GM23338 (cell line): ENCODE data around the gene MAP7D1. TPM values are rescaled to one million over a fixed set of nuclear protein-coding genes. Genes with fewer than 3 reads are reported as not detected.

Experiments used
- ATAC-seq: fragments of 200-7000 bp; cut with Tn5 transposase; 3 replicates; pipeline ENCODE4 v1.9.1; 2020
- DNase-seq: peaks from one replicate; pipeline ENCODE4 v3.0.0-alpha.2; 2015; ENCODE audit warnings: low spot score
- H2AFZ ChIP-seq: fragments of 200-600 bp; sonication (generic); 2 replicates; pipeline ENCODE4 v1.8.0; 2016; ENCODE audit warnings: antibody characterized with exemption, mild to moderate bottlenecking, moderate library complexity
- H3F3A ChIP-seq: fragments of 200-600 bp; sonication (generic); replicated peaks from 2 replicates; pipeline ENCODE4 v1.8.0; 2017; ENCODE audit warnings: antibody characterized with exemption, mixed run types, low read depth
- H3K27ac ChIP-seq: fragments of 200-600 bp; sonication (generic); 2 replicates; pipeline ENCODE4 v1.6.1; 2016; ENCODE audit warnings: low read depth
- H3K27me3 ChIP-seq: fragments of 200-600 bp; sonication (generic); 2 replicates; pipeline ENCODE4 v1.8.0; 2016; ENCODE audit warnings: mild to moderate bottlenecking, mixed run types, moderate library complexity; ENCODE audit not compliant: insufficient read depth
- H3K36me3 ChIP-seq: fragments of 200-600 bp; sonication (generic); 2 replicates; pipeline ENCODE4 v1.8.0; 2016; ENCODE audit warnings: mild to moderate bottlenecking; ENCODE audit not compliant: insufficient read depth
- H3K4me1 ChIP-seq: fragments of 200-600 bp; sonication (generic); 2 replicates; pipeline ENCODE4 v1.8.0; 2016; ENCODE audit warnings: mild to moderate bottlenecking, moderate library complexity; ENCODE audit not compliant: insufficient read depth
- H3K4me2 ChIP-seq: fragments of 200-600 bp; sonication (generic); 2 replicates; pipeline ENCODE4 v1.7.1; 2017; ENCODE audit warnings: mixed run types
- H3K4me3 ChIP-seq: fragments of 200-600 bp; sonication (generic); 2 replicates; pipeline ENCODE4 v1.6.1; 2016; ENCODE audit warnings: mixed run types
- H3K79me2 ChIP-seq: fragments of 200-600 bp; sonication (generic); replicated peaks from 2 replicates; pipeline ENCODE4 v1.8.0; 2017; ENCODE audit warnings: mild to moderate bottlenecking; ENCODE audit not compliant: insufficient read depth
- H3K9me2 ChIP-seq: fragments of 200-600 bp; sonication (generic); 2 replicates; pipeline ENCODE4 v1.8.0; 2017; ENCODE audit not compliant: insufficient read depth
- H4K20me1 ChIP-seq: fragments of 200-600 bp; sonication (generic); replicated peaks from 2 replicates; pipeline ENCODE4 v1.8.0; 2017; ENCODE audit warnings: mild to moderate bottlenecking; ENCODE audit not compliant: insufficient read depth
- H3K27ac Mint-ChIP-seq: 2 replicates; pipeline ENCODE4 v1.8.0; 2020; ENCODE audit warnings: inconsistent platforms, mild to moderate bottlenecking, moderate library complexity, mixed read lengths
- H3K27me3 Mint-ChIP-seq: 3 replicates; pipeline ENCODE4 v1.8.0; 2022; ENCODE audit warnings: low read depth, mild to moderate bottlenecking, moderate library complexity, mixed read lengths, inconsistent platforms; ENCODE audit not compliant: insufficient read depth, poor library complexity
- H3K36me3 Mint-ChIP-seq: 3 replicates; pipeline ENCODE4 v1.8.0; 2021; ENCODE audit warnings: low read depth, mild to moderate bottlenecking, inconsistent platforms, moderate library complexity, mixed read lengths
- H3K4me1 Mint-ChIP-seq: 3 replicates; pipeline ENCODE4 v1.8.0; 2020; ENCODE audit warnings: mild to moderate bottlenecking, inconsistent platforms, mixed read lengths
- H3K4me3 Mint-ChIP-seq: 3 replicates; pipeline ENCODE4 v1.8.0; 2021; ENCODE audit warnings: moderate library complexity, mild to moderate bottlenecking, inconsistent platforms, mixed read lengths
- H3K9me3 Mint-ChIP-seq: 3 replicates; pipeline ENCODE4 v1.8.0; 2020; ENCODE audit warnings: moderate library complexity, mild to moderate bottlenecking, inconsistent platforms, mixed read lengths
- CREB1 ChIP-seq: fragments of 250-450 bp; sonication (Bioruptor Pico); IDR thresholded peaks from 2 replicates; pipeline ENCODE4 v1.5.0; 2020; ENCODE audit warnings: low read depth, mild to moderate bottlenecking, moderate library complexity
- CTCF ChIP-seq, 2 experiments: fragments of 200-600 bp in 1 of 2; sonication (generic) in 1 of 2; conservative IDR thresholded peaks; 2 replicates each; pipeline versions ENCODE4 v1.5.1 to v1.6.1; 2016 to 2017; ENCODE audit warnings: antibody characterized with exemption in 2 of 2, low read depth in 2 of 2, mild to moderate bottlenecking in 2 of 2, moderate library complexity in 1 of 2
- ETS1 ChIP-seq: IDR thresholded peaks from 2 replicates; pipeline ENCODE4 v1.6.1; 2016; ENCODE audit warnings: antibody characterized with exemption
- EZH2 ChIP-seq: fragments of 200-600 bp; sonication (generic); IDR thresholded peaks from one replicate; pipeline ENCODE4 v1.8.0; 2017; ENCODE audit warnings: antibody characterized with exemption, mild to moderate bottlenecking, low read depth; ENCODE audit not compliant: unreplicated experiment
- EZH2phosphoT487 ChIP-seq: fragments of 200-600 bp; sonication (generic); IDR thresholded peaks from one replicate; pipeline ENCODE4 v1.8.1; 2018; ENCODE audit warnings: antibody characterized with exemption; ENCODE audit not compliant: unreplicated experiment
- JUNB ChIP-seq: IDR thresholded peaks from one replicate; pipeline ENCODE4 v1.6.1; 2016; ENCODE audit warnings: antibody characterized with exemption; ENCODE audit not compliant: unreplicated experiment
- NANOG ChIP-seq: IDR thresholded peaks from 2 replicates; pipeline ENCODE4 v1.6.1; 2016; ENCODE audit warnings: antibody characterized with exemption, borderline replicate concordance
- POLR2AphosphoS5 ChIP-seq: IDR thresholded peaks from 2 replicates; pipeline ENCODE4 v1.6.1; 2016; ENCODE audit warnings: antibody characterized with exemption, low read depth
- REST ChIP-seq: IDR thresholded peaks from one replicate; pipeline ENCODE4 v1.6.1; 2018; ENCODE audit warnings: antibody characterized with exemption; ENCODE audit not compliant: unreplicated experiment
- STAT1 ChIP-seq: IDR thresholded peaks from one replicate; pipeline ENCODE4 v1.6.1; 2016; ENCODE audit warnings: antibody characterized with exemption; ENCODE audit not compliant: unreplicated experiment
- ZNF114 ChIP-seq: fragments of 250-450 bp; sonication (Bioruptor Pico); IDR thresholded peaks from 2 replicates; pipeline ENCODE4 v1.5.0; 2020; ENCODE audit warnings: mild to moderate bottlenecking, moderate library complexity
- ZNF331 ChIP-seq: fragments of 250-450 bp; sonication (Bioruptor Pico); IDR thresholded peaks from 2 replicates; pipeline ENCODE4 v1.5.0; 2020; ENCODE audit warnings: low read depth, mild to moderate bottlenecking, moderate library complexity
- ZNF462 ChIP-seq: fragments of 250-450 bp; sonication (Bioruptor Pico); IDR thresholded peaks from 2 replicates; pipeline ENCODE4 v1.5.0; 2020; ENCODE audit warnings: mild to moderate bottlenecking, moderate library complexity
- polyA plus RNA-seq: library from polyadenylated mRNA; unstranded; fragments of >200 nt; fragmentation: Nextera tagmentation; extraction: Ambion mirVana; gene quantifications from 2 replicates; pipeline ENCODE4 v1.2.1, GENCODE V29; 2016
- total RNA-seq: library from RNA; depleted of rRNA; stranded (reverse); fragments of >200 nt; shearing (Covaris generic); gene quantifications from 2 replicates; pipeline ENCODE4 v1.2.3, GENCODE V29; 2014

Gene MAP7D1
- total and polyA plus RNA-seq, 2 experiments from 2014 or later: 13.8 to 59.8 TPM

- H3K27me3 ChIP-seq: no peaks in the 10 kb centered on the region
- no peak overlapping the region for H3K27ac Mint-ChIP-seq
These were observed 20.2 kb upstream of the MAP7D1 start for GRCh38 chr1:36135796-36136195.

More at GRCh38 chr1:36135796-36136195, 20.2 kb upstream of the MAP7D1 start:
- Histone ChIP-seq H3K36me3 (no peaks in the 10 kb centered on the region), H3F3A (peaks cover 6% of the 10 kb centered on the region; the same call in 1 of the 2 replicates), H3K79me2 (no peaks in the 10 kb centered on the region), H3K4me1 (peaks cover 3% of the 10 kb centered on the region), H3K9me2 (no peaks in the 10 kb centered on the region), H4K20me1 (no peaks in the 10 kb centered on the region; the same call in 1 of the 2 replicates), H3K4me3 (no peak overlapping the region), H3K4me2 (no peak overlapping the region), H2AFZ (no peak overlapping the region), H3K27ac (no peak overlapping the region)
- peaks cover 3% of the 10 kb centered on the region; the same call in 1 of the 3 replicates for H3K36me3 Mint-ChIP-seq
- no peak overlapping the region for H3K4me3 Mint-ChIP-seq
- peaks cover 4% of the 10 kb centered on the region for H3K27me3 Mint-ChIP-seq
- H3K9me3 Mint-ChIP-seq: no peaks in the 10 kb centered on the region
- H3K4me1 Mint-ChIP-seq: peaks cover 13% of the 10 kb centered on the region; the same call in 2 of the 3 replicates
- DNase-seq: no peak
- no peak for ATAC-seq
- no peak for TF ChIP-seq CREB1
- no peak for TF ChIP-seq ETS1
- no peak for TF ChIP-seq ZNF114 (CRISPR knock-in tag)
- TF ChIP-seq STAT1: no peak
- TF ChIP-seq NANOG: no peak
- TF ChIP-seq POLR2AphosphoS5: no peak
- TF ChIP-seq EZH2: no peak
- no peak for TF ChIP-seq ZNF331 (CRISPR knock-in tag)
- no peak for TF ChIP-seq JUNB
- no peak for TF ChIP-seq REST
- TF ChIP-seq CTCF (conservative IDR thresholded peaks at IDR 0.05; ENCODE audit: low read depth in 2 of 2): no peak
- no peak for TF ChIP-seq EZH2phosphoT487
- TF ChIP-seq ZNF462 (CRISPR knock-in tag): no peak
